ENCODE measurements around the gene MLX.

Gene MLX

GRCh38 chr17:42521036-42521435 is 45.9 kb upstream of the MLX start:
- H3K4me3 ChIP-seq (replicated peaks; ENCODE audit: insufficient read depth, low read length), result no peak overlapping the region
- no peak for TF ChIP-seq POLR2AphosphoS5 (IDR thresholded peaks at IDR 0.05; ENCODE audit: low read depth)
- TF ChIP-seq SPI1 (IDR thresholded peaks at IDR 0.05; ENCODE audit: borderline replicate concordance, low read depth), result no peak
- no peak for TF ChIP-seq GABPA (IDR thresholded peaks at IDR 0.05; ENCODE audit: low read depth)
- TF ChIP-seq, protein P1, sequence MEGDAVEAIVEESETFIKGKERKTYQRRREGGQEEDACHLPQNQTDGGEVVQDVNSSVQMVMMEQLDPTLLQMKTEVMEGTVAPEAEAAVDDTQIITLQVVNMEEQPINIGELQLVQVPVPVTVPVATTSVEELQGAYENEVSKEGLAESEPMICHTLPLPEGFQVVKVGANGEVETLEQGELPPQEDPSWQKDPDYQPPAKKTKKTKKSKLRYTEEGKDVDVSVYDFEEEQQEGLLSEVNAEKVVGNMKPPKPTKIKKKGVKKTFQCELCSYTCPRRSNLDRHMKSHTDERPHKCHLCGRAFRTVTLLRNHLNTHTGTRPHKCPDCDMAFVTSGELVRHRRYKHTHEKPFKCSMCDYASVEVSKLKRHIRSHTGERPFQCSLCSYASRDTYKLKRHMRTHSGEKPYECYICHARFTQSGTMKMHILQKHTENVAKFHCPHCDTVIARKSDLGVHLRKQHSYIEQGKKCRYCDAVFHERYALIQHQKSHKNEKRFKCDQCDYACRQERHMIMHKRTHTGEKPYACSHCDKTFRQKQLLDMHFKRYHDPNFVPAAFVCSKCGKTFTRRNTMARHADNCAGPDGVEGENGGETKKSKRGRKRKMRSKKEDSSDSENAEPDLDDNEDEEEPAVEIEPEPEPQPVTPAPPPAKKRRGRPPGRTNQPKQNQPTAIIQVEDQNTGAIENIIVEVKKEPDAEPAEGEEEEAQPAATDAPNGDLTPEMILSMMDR (IDR thresholded peaks at IDR 0.05; ENCODE audit: insufficient read depth, low read length), result no peak
- TF ChIP-seq, protein P2, sequence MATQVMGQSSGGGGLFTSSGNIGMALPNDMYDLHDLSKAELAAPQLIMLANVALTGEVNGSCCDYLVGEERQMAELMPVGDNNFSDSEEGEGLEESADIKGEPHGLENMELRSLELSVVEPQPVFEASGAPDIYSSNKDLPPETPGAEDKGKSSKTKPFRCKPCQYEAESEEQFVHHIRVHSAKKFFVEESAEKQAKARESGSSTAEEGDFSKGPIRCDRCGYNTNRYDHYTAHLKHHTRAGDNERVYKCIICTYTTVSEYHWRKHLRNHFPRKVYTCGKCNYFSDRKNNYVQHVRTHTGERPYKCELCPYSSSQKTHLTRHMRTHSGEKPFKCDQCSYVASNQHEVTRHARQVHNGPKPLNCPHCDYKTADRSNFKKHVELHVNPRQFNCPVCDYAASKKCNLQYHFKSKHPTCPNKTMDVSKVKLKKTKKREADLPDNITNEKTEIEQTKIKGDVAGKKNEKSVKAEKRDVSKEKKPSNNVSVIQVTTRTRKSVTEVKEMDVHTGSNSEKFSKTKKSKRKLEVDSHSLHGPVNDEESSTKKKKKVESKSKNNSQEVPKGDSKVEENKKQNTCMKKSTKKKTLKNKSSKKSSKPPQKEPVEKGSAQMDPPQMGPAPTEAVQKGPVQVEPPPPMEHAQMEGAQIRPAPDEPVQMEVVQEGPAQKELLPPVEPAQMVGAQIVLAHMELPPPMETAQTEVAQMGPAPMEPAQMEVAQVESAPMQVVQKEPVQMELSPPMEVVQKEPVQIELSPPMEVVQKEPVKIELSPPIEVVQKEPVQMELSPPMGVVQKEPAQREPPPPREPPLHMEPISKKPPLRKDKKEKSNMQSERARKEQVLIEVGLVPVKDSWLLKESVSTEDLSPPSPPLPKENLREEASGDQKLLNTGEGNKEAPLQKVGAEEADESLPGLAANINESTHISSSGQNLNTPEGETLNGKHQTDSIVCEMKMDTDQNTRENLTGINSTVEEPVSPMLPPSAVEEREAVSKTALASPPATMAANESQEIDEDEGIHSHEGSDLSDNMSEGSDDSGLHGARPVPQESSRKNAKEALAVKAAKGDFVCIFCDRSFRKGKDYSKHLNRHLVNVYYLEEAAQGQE (IDR thresholded peaks at IDR 0.05; ENCODE audit: insufficient replicate concordance, low read depth), result no peak
- no peak for DNase-seq (ENCODE audit: low read depth in 1 of 2, low spot score in 1 of 2)
- H3K27ac ChIP-seq (replicated peaks), result no peak overlapping the region
- H3K27me3 ChIP-seq (ENCODE audit: insufficient read depth, poor library complexity, severe bottlenecking), result no peaks in the 10 kb centered on the region

- no peak overlapping the region for H3K4me3 ChIP-seq (replicated peaks; ENCODE audit: insufficient read depth, low read length)
- H3K27me3 ChIP-seq (ENCODE audit: insufficient read depth, poor library complexity, severe bottlenecking), result no peaks in the 10 kb centered on the region
- no peak for TF ChIP-seq SPI1 (IDR thresholded peaks at IDR 0.05; ENCODE audit: borderline replicate concordance, low read depth)
- TF ChIP-seq, protein P2 (IDR thresholded peaks at IDR 0.05; ENCODE audit: insufficient replicate concordance, low read depth), result no peak
- TF ChIP-seq GABPA (IDR thresholded peaks at IDR 0.05; ENCODE audit: low read depth), result no peak
- TF ChIP-seq, protein P1 (IDR thresholded peaks at IDR 0.05; ENCODE audit: insufficient read depth, low read length), result no peak
- TF ChIP-seq POLR2AphosphoS5 (IDR thresholded peaks at IDR 0.05; ENCODE audit: low read depth), result no peak
- DNase-seq (ENCODE audit: low read depth in 1 of 2, low spot score in 1 of 2), result no peak
- H3K27ac ChIP-seq (replicated peaks), result no peak overlapping the region
These were observed 45.1 kb upstream of the MLX start for GRCh38 chr17:42521666-42522262.

- Histone ChIP-seq H3K27me3 (ENCODE audit: insufficient read depth, poor library complexity, severe bottlenecking) (no peaks in the 10 kb centered on the region), H3K4me3 (replicated peaks; ENCODE audit: insufficient read depth, low read length) (no peak overlapping the region), H3K27ac (replicated peaks) (no peak overlapping the region)
- TF ChIP-seq GABPA (IDR thresholded peaks at IDR 0.05; ENCODE audit: low read depth) (no peak), POLR2AphosphoS5 (IDR thresholded peaks at IDR 0.05; ENCODE audit: low read depth) (no peak), SPI1 (IDR thresholded peaks at IDR 0.05; ENCODE audit: borderline replicate concordance, low read depth) (no peak)
- TF ChIP-seq, protein P2 (IDR thresholded peaks at IDR 0.05; ENCODE audit: insufficient replicate concordance, low read depth), result no peak
- TF ChIP-seq, protein P1 (IDR thresholded peaks at IDR 0.05; ENCODE audit: insufficient read depth, low read length), result no peak
- no peak for DNase-seq (ENCODE audit: low read depth in 1 of 2, low spot score in 1 of 2)
These were observed 44.6 kb upstream of the MLX start for GRCh38 chr17:42522263-42522790.
